Measurements from ENCODE around the gene CNTN4.

The CNTN4 gene

GRCh38 chr3:2995195-2995594, 896.5 kb downstream of the CNTN4 start:
- H3K4me3 ChIP-seq (ENCODE audit: low read depth, low read length): no peak overlapping the region
- no peak for DNase-seq (ENCODE audit: low read depth)
- TF ChIP-seq CTCF (IDR thresholded peaks at IDR 0.05; ENCODE audit: low read depth, low read length, missing control alignments): no peak
- in situ Hi-C loops (cut with HindIII; ENCODE audit: low sequenced_read_pairs): no loop called here

DNA sequence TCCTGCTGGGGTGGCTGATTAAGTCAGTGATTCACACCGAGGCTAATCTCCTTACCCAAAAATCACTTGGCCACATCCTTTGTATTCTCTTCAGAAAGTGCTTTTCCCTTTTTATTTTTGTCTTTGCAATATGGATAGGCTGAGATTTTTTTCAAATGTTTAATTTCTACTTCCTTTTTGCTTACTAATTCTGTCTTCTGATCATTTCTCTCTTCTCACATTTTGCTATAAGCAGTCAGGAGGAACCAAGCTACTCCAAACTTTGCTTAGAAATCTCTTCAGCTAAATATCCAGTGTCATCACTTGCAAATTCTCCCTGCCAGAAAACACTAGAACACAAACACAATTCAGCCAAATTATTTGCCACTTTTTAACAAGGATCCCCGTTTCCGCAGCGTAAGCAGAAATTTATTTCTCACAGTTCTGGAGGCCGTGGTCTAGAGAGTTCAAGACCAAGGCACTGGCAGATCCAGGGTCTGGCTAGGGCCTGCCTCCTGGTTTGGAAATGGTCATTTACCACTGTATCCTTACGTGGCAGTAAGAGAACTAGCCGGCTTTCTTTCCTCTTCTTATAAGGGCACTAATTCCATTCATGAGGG, 906.6 kb downstream of the CNTN4 start:
- no peak for TF ChIP-seq CTCF (IDR thresholded peaks at IDR 0.05; ENCODE audit: low read depth, low read length, missing control alignments)
- no peak for DNase-seq (ENCODE audit: low read depth)
- in situ Hi-C loops (cut with HindIII; ENCODE audit: low sequenced_read_pairs): no loop called here
- no peak overlapping the region for H3K4me3 ChIP-seq (ENCODE audit: low read depth, low read length)

DNA sequence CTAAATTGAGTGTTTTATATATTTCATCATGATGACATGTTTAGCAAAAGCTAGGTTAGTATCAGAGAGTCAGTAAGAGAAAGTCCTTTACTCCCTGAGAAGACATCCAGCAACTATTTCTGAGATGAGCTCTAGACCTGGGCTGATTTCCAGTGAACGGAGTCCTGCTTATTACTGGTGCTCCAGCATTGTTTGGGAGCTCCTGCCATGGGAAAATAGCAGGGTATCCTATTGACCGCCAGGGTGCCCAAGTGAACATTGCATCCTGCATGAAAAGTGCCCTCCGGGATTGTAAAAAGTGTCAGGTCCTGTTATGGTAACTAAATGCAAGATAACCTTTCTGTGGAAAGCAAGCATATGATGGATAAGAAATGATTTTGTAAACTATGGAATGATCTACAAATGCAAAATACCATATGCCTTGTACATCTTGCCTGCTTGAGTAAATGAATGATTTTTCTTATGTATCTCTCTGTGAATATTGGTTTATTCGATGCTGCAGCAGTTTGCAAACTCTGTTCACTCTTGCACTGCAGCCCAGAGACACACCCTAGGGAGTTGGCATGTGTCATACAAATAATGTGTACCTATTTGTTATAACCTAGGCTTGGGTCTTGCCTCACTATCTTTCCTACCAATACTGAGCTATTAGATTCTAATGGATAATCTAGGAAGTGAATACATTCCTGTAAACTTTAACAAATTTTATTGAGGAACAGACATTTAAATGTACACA, 914.8 kb downstream of the CNTN4 start:
- no peak overlapping the region for H3K4me3 ChIP-seq (ENCODE audit: low read depth, low read length)
- in situ Hi-C loops (cut with HindIII; ENCODE audit: low sequenced_read_pairs): no loop called here
- DNase-seq (ENCODE audit: low read depth): no peak
- no peak for TF ChIP-seq CTCF (IDR thresholded peaks at IDR 0.05; ENCODE audit: low read depth, low read length, missing control alignments)

- no peak overlapping the region for H3K4me3 ChIP-seq (ENCODE audit: low read depth, low read length)
- peak; percentile 38 for TF ChIP-seq CTCF (IDR thresholded peaks at IDR 0.05; ENCODE audit: low read depth, low read length, missing control alignments)
- in situ Hi-C loops (cut with HindIII; ENCODE audit: low sequenced_read_pairs): no loop called here
- peak; percentile 5 for DNase-seq (ENCODE audit: low read depth)
Observed at GRCh38 chr3:3015185-3016089, 916.8 kb downstream of the CNTN4 start.

GRCh38 chr3:3016226-3016625, 917.6 kb downstream of the CNTN4 start:
- no peak overlapping the region for H3K4me3 ChIP-seq (ENCODE audit: low read depth, low read length)

More at GRCh38 chr3:3016226-3016625, 917.6 kb downstream of the CNTN4 start:
- DNase-seq (ENCODE audit: low read depth): no peak
- in situ Hi-C loops (cut with HindIII; ENCODE audit: low sequenced_read_pairs): no loop called here
- TF ChIP-seq CTCF (IDR thresholded peaks at IDR 0.05; ENCODE audit: low read depth, low read length, missing control alignments): no peak
